HL-60 (cell line): ENCODE data around the gene SAA2.

Experiments
- CTCF ChIP-seq: IDR thresholded peaks from one replicate; pipeline ENCODE4 v1.5.1; 2011; ENCODE audit warnings: low read length, control low read depth, inconsistent platforms; ENCODE audit not compliant: insufficient read depth
- GABPA ChIP-seq: IDR thresholded peaks from 2 replicates; pipeline ENCODE4 v1.6.1; 2012; ENCODE audit warnings: low read depth
- POLR2AphosphoS5 ChIP-seq: IDR thresholded peaks from 2 replicates; pipeline ENCODE4 v1.6.1; 2012; ENCODE audit warnings: low read depth
- TF ChIP-seq, protein P1 (sequence below): IDR thresholded peaks from 2 replicates; pipeline ENCODE4 v1.6.1; 2012; ENCODE audit warnings: low read depth; ENCODE audit not compliant: insufficient replicate concordance

- TF ChIP-seq POLR2AphosphoS5, result no peak
- no peak for TF ChIP-seq CTCF
- TF ChIP-seq GABPA, result no peak
- TF ChIP-seq, protein P1, sequence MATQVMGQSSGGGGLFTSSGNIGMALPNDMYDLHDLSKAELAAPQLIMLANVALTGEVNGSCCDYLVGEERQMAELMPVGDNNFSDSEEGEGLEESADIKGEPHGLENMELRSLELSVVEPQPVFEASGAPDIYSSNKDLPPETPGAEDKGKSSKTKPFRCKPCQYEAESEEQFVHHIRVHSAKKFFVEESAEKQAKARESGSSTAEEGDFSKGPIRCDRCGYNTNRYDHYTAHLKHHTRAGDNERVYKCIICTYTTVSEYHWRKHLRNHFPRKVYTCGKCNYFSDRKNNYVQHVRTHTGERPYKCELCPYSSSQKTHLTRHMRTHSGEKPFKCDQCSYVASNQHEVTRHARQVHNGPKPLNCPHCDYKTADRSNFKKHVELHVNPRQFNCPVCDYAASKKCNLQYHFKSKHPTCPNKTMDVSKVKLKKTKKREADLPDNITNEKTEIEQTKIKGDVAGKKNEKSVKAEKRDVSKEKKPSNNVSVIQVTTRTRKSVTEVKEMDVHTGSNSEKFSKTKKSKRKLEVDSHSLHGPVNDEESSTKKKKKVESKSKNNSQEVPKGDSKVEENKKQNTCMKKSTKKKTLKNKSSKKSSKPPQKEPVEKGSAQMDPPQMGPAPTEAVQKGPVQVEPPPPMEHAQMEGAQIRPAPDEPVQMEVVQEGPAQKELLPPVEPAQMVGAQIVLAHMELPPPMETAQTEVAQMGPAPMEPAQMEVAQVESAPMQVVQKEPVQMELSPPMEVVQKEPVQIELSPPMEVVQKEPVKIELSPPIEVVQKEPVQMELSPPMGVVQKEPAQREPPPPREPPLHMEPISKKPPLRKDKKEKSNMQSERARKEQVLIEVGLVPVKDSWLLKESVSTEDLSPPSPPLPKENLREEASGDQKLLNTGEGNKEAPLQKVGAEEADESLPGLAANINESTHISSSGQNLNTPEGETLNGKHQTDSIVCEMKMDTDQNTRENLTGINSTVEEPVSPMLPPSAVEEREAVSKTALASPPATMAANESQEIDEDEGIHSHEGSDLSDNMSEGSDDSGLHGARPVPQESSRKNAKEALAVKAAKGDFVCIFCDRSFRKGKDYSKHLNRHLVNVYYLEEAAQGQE, result no peak
These were observed 19.0 kb downstream of the SAA2 start for GRCh38 chr11:18229501-18229900.
